GM23338 (cell line): ENCODE measurements around the gene SEZ6L. TPM values are rescaled to one million over a fixed set of nuclear protein-coding genes. Genes with fewer than 3 reads are reported as not detected.

Experiments used
- ATAC-seq: fragments of 200-7000 bp; cut with Tn5 transposase; 3 replicates; pipeline ENCODE4 v1.9.1; 2020
- DNase-seq: peaks from one replicate; pipeline ENCODE4 v3.0.0-alpha.2; 2015; ENCODE audit warnings: low spot score
- H2AFZ ChIP-seq: fragments of 200-600 bp; sonication (generic); 2 replicates; pipeline ENCODE4 v1.8.0; 2016; ENCODE audit warnings: antibody characterized with exemption, mild to moderate bottlenecking, moderate library complexity
- H3F3A ChIP-seq: fragments of 200-600 bp; sonication (generic); replicated peaks from 2 replicates; pipeline ENCODE4 v1.8.0; 2017; ENCODE audit warnings: antibody characterized with exemption, mixed run types, low read depth
- H3K27ac ChIP-seq: fragments of 200-600 bp; sonication (generic); 2 replicates; pipeline ENCODE4 v1.6.1; 2016; ENCODE audit warnings: low read depth
- H3K27me3 ChIP-seq: fragments of 200-600 bp; sonication (generic); 2 replicates; pipeline ENCODE4 v1.8.0; 2016; ENCODE audit warnings: mild to moderate bottlenecking, mixed run types, moderate library complexity; ENCODE audit not compliant: insufficient read depth
- H3K36me3 ChIP-seq: fragments of 200-600 bp; sonication (generic); 2 replicates; pipeline ENCODE4 v1.8.0; 2016; ENCODE audit warnings: mild to moderate bottlenecking; ENCODE audit not compliant: insufficient read depth
- H3K4me1 ChIP-seq: fragments of 200-600 bp; sonication (generic); 2 replicates; pipeline ENCODE4 v1.8.0; 2016; ENCODE audit warnings: mild to moderate bottlenecking, moderate library complexity; ENCODE audit not compliant: insufficient read depth
- H3K4me2 ChIP-seq: fragments of 200-600 bp; sonication (generic); 2 replicates; pipeline ENCODE4 v1.7.1; 2017; ENCODE audit warnings: mixed run types
- H3K4me3 ChIP-seq: fragments of 200-600 bp; sonication (generic); 2 replicates; pipeline ENCODE4 v1.6.1; 2016; ENCODE audit warnings: mixed run types
- H3K79me2 ChIP-seq: fragments of 200-600 bp; sonication (generic); replicated peaks from 2 replicates; pipeline ENCODE4 v1.8.0; 2017; ENCODE audit warnings: mild to moderate bottlenecking; ENCODE audit not compliant: insufficient read depth
- H3K9me2 ChIP-seq: fragments of 200-600 bp; sonication (generic); 2 replicates; pipeline ENCODE4 v1.8.0; 2017; ENCODE audit not compliant: insufficient read depth
- H4K20me1 ChIP-seq: fragments of 200-600 bp; sonication (generic); replicated peaks from 2 replicates; pipeline ENCODE4 v1.8.0; 2017; ENCODE audit warnings: mild to moderate bottlenecking; ENCODE audit not compliant: insufficient read depth
- H3K27ac Mint-ChIP-seq: 2 replicates; pipeline ENCODE4 v1.8.0; 2020; ENCODE audit warnings: inconsistent platforms, mild to moderate bottlenecking, moderate library complexity, mixed read lengths
- H3K27me3 Mint-ChIP-seq: 3 replicates; pipeline ENCODE4 v1.8.0; 2022; ENCODE audit warnings: low read depth, mild to moderate bottlenecking, moderate library complexity, mixed read lengths, inconsistent platforms; ENCODE audit not compliant: insufficient read depth, poor library complexity
- H3K36me3 Mint-ChIP-seq: 3 replicates; pipeline ENCODE4 v1.8.0; 2021; ENCODE audit warnings: low read depth, mild to moderate bottlenecking, inconsistent platforms, moderate library complexity, mixed read lengths
- H3K4me1 Mint-ChIP-seq: 3 replicates; pipeline ENCODE4 v1.8.0; 2020; ENCODE audit warnings: mild to moderate bottlenecking, inconsistent platforms, mixed read lengths
- H3K4me3 Mint-ChIP-seq: 3 replicates; pipeline ENCODE4 v1.8.0; 2021; ENCODE audit warnings: moderate library complexity, mild to moderate bottlenecking, inconsistent platforms, mixed read lengths
- H3K9me3 Mint-ChIP-seq: 3 replicates; pipeline ENCODE4 v1.8.0; 2020; ENCODE audit warnings: moderate library complexity, mild to moderate bottlenecking, inconsistent platforms, mixed read lengths
- CREB1 ChIP-seq: fragments of 250-450 bp; sonication (Bioruptor Pico); IDR thresholded peaks from 2 replicates; pipeline ENCODE4 v1.5.0; 2020; ENCODE audit warnings: low read depth, mild to moderate bottlenecking, moderate library complexity
- CTCF ChIP-seq, 2 experiments: fragments of 200-600 bp in 1 of 2; sonication (generic) in 1 of 2; conservative IDR thresholded peaks; 2 replicates each; pipeline versions ENCODE4 v1.5.1 to v1.6.1; 2016 to 2017; ENCODE audit warnings: antibody characterized with exemption in 2 of 2, low read depth in 2 of 2, mild to moderate bottlenecking in 2 of 2, moderate library complexity in 1 of 2
- EZH2 ChIP-seq: fragments of 200-600 bp; sonication (generic); IDR thresholded peaks from one replicate; pipeline ENCODE4 v1.8.0; 2017; ENCODE audit warnings: antibody characterized with exemption, mild to moderate bottlenecking, low read depth; ENCODE audit not compliant: unreplicated experiment
- EZH2phosphoT487 ChIP-seq: fragments of 200-600 bp; sonication (generic); IDR thresholded peaks from one replicate; pipeline ENCODE4 v1.8.1; 2018; ENCODE audit warnings: antibody characterized with exemption; ENCODE audit not compliant: unreplicated experiment
- JUNB ChIP-seq: IDR thresholded peaks from one replicate; pipeline ENCODE4 v1.6.1; 2016; ENCODE audit warnings: antibody characterized with exemption; ENCODE audit not compliant: unreplicated experiment
- NANOG ChIP-seq: IDR thresholded peaks from 2 replicates; pipeline ENCODE4 v1.6.1; 2016; ENCODE audit warnings: antibody characterized with exemption, borderline replicate concordance
- POLR2AphosphoS5 ChIP-seq: IDR thresholded peaks from 2 replicates; pipeline ENCODE4 v1.6.1; 2016; ENCODE audit warnings: antibody characterized with exemption, low read depth
- REST ChIP-seq: IDR thresholded peaks from one replicate; pipeline ENCODE4 v1.6.1; 2018; ENCODE audit warnings: antibody characterized with exemption; ENCODE audit not compliant: unreplicated experiment
- STAT1 ChIP-seq: IDR thresholded peaks from one replicate; pipeline ENCODE4 v1.6.1; 2016; ENCODE audit warnings: antibody characterized with exemption; ENCODE audit not compliant: unreplicated experiment
- ZNF114 ChIP-seq: fragments of 250-450 bp; sonication (Bioruptor Pico); IDR thresholded peaks from 2 replicates; pipeline ENCODE4 v1.5.0; 2020; ENCODE audit warnings: mild to moderate bottlenecking, moderate library complexity
- ZNF331 ChIP-seq: fragments of 250-450 bp; sonication (Bioruptor Pico); IDR thresholded peaks from 2 replicates; pipeline ENCODE4 v1.5.0; 2020; ENCODE audit warnings: low read depth, mild to moderate bottlenecking, moderate library complexity
- ZNF462 ChIP-seq: fragments of 250-450 bp; sonication (Bioruptor Pico); IDR thresholded peaks from 2 replicates; pipeline ENCODE4 v1.5.0; 2020; ENCODE audit warnings: mild to moderate bottlenecking, moderate library complexity
- polyA plus RNA-seq: library from polyadenylated mRNA; unstranded; fragments of >200 nt; fragmentation: Nextera tagmentation; extraction: Ambion mirVana; gene quantifications from 2 replicates; pipeline ENCODE4 v1.2.1, GENCODE V29; 2016
- total RNA-seq: library from RNA; depleted of rRNA; stranded (reverse); fragments of >200 nt; shearing (Covaris generic); gene quantifications from 2 replicates; pipeline ENCODE4 v1.2.3, GENCODE V29; 2014
- TF ChIP-seq, protein P1 (sequence below): IDR thresholded peaks from 2 replicates; pipeline ENCODE4 v1.6.1; 2016; ENCODE audit warnings: antibody characterized with exemption

The SEZ6L gene
- total and polyA plus RNA-seq, 2 experiments from 2014 or later = 0.13 to 0.24 TPM

DNA sequence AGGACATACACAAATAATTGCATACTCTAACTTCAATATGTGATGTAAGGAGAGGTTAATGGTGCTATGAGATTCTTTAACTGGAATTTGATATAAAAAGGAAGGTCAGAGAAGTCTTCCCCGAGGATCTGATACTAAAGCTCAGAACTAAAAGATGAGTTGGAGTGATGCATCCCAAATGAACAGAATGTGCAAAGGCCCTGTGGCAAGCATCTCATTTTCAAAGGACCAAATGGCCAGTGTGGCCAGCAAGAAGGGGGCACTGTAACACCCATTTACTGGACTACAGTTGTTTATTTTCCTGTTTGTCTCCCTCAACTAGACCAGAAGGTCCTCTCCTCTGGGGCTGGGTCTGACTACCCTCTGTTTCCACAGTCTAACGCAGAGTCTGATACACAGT is 144.9 kb downstream of the SEZ6L start:
- ATAC-seq (no peak), DNase-seq (no peak)
- peaks cover 2% of the 10 kb centered on the region; the same call in 1 of the 3 replicates for H3K4me1 Mint-ChIP-seq
- Histone ChIP-seq H3K4me3 (no peak overlapping the region), H3K9me2 (no peaks in the 10 kb centered on the region), H3K36me3 (no peaks in the 10 kb centered on the region), H3K79me2 (no peaks in the 10 kb centered on the region), H3K27me3 (no peaks in the 10 kb centered on the region), H4K20me1 (no peaks in the 10 kb centered on the region), H2AFZ (no peak overlapping the region), H3K4me2 (no peak overlapping the region), H3F3A (no peaks in the 10 kb centered on the region), H3K27ac (no peak overlapping the region), H3K4me1 (no peaks in the 10 kb centered on the region)
- TF ChIP-seq EZH2phosphoT487 = no peak
- no peak for TF ChIP-seq ZNF331 (CRISPR knock-in tag)
- TF ChIP-seq CREB1 (CRISPR knock-in tag) = no peak
- no peak for TF ChIP-seq NANOG
- TF ChIP-seq STAT1 = no peak
- TF ChIP-seq ZNF462 (CRISPR knock-in tag) = no peak
- TF ChIP-seq REST = no peak
- TF ChIP-seq CTCF (conservative IDR thresholded peaks at IDR 0.05; ENCODE audit: low read depth in 2 of 2) = no peak
- no peak for TF ChIP-seq JUNB
- no peak for TF ChIP-seq ZNF114 (CRISPR knock-in tag)
- no peak for TF ChIP-seq POLR2AphosphoS5
- TF ChIP-seq, protein P1, sequence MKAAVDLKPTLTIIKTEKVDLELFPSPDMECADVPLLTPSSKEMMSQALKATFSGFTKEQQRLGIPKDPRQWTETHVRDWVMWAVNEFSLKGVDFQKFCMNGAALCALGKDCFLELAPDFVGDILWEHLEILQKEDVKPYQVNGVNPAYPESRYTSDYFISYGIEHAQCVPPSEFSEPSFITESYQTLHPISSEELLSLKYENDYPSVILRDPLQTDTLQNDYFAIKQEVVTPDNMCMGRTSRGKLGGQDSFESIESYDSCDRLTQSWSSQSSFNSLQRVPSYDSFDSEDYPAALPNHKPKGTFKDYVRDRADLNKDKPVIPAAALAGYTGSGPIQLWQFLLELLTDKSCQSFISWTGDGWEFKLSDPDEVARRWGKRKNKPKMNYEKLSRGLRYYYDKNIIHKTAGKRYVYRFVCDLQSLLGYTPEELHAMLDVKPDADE = no peak
- no peak for TF ChIP-seq EZH2
- H3K36me3 Mint-ChIP-seq = no peaks in the 10 kb centered on the region
- no peak overlapping the region for H3K4me3 Mint-ChIP-seq
- H3K9me3 Mint-ChIP-seq = no peaks in the 10 kb centered on the region; the same call in 2 of the 3 replicates
- H3K27me3 Mint-ChIP-seq = peaks cover 6% of the 10 kb centered on the region
- H3K27ac Mint-ChIP-seq = no peak overlapping the region
